Measurements from ENCODE around the gene POLR1F. TPM values are rescaled to one million over a fixed set of nuclear protein-coding genes. Genes with fewer than 3 reads are reported as not detected.

POLR1F gene
- total RNA-seq, 2 donors from 2014 or later: 13.0 to 13.6 TPM

DNA sequence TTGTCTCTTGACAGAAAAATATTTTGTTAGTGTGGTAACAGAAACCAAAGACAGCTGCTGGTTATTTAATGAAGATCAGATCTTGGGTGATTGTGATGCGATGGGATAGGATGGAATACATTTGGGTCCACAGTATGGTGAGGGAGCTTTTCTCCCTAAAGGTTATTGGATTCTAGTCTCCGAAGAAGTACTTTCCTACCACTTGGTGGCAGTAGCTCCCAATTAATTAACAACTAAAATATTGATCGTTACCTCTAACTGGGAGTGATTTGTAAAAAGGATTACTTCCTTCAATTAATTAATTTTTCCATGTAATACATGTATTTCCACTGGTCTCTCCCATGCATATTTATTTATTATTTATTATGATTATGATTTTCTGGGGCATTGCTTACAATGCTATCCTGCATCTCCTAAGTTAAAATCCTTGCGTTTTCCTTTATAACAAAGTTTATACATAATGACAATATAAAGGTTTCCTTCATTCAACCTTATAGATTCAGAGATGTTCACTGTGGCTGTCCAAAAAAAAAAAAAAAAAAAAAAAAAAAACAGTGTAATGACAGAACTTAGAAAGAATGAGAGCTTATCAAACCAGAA, 39.0 kb upstream of the POLR1F start:
- TF ChIP-seq, protein P1, sequence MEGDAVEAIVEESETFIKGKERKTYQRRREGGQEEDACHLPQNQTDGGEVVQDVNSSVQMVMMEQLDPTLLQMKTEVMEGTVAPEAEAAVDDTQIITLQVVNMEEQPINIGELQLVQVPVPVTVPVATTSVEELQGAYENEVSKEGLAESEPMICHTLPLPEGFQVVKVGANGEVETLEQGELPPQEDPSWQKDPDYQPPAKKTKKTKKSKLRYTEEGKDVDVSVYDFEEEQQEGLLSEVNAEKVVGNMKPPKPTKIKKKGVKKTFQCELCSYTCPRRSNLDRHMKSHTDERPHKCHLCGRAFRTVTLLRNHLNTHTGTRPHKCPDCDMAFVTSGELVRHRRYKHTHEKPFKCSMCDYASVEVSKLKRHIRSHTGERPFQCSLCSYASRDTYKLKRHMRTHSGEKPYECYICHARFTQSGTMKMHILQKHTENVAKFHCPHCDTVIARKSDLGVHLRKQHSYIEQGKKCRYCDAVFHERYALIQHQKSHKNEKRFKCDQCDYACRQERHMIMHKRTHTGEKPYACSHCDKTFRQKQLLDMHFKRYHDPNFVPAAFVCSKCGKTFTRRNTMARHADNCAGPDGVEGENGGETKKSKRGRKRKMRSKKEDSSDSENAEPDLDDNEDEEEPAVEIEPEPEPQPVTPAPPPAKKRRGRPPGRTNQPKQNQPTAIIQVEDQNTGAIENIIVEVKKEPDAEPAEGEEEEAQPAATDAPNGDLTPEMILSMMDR (IDR thresholded peaks at IDR 0.05): peak in 3 of 4 experiments; percentile 27 to 56 (median 51)
- TF ChIP-seq POLR2AphosphoS5 (IDR thresholded peaks at IDR 0.05): no peak
- Histone ChIP-seq H3K27ac (no peak overlapping the region), H3K4me1 (replicated peaks) (no peaks in the 10 kb centered on the region), H3K36me3 (no peaks in the 10 kb centered on the region), H3K9me3 (no peaks in the 10 kb centered on the region), H3K4me3 (no peak overlapping the region), H3K27me3 (replicated peaks; ENCODE audit: insufficient read depth) (no peaks in the 10 kb centered on the region)
- WGBS: 28% methylated on average over 4 of the region's 4 CpGs
- DNase-seq (ENCODE audit: low spot score): no peak
- intact Hi-C loops (cut with DNase I): loop anchor here (5.0 kb wide), 1 partner anchor 849 kb away; no protein-coding TSS in a partner anchor

DNA sequence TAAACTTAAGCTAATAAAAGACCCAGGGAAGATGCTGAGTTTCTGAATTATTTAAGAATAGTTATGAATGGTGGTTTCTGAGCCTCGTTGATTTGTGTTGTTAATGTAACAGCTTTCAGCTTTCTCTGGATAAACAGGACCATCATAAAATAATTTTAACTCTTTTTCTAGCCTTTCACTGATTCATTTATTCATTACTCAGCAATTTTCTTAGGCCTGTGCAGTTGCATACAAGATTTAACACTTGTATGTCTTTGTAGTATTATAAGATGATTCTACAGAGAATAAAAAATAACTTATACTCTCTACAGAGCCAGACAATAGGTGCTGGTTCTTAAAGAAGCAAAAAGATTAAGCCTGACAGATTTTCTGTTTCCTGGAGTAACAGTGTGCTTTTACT, 35.2 kb upstream of the POLR1F start:
- H3K27me3 ChIP-seq (replicated peaks; ENCODE audit: insufficient read depth): no peaks in the 10 kb centered on the region
- TF ChIP-seq POLR2A (IDR thresholded peaks at IDR 0.05): no peak
- TF ChIP-seq, protein P1 (IDR thresholded peaks at IDR 0.05): no peak
- no peak for TF ChIP-seq POLR2AphosphoS5 (IDR thresholded peaks at IDR 0.05)
- no peaks in the 10 kb centered on the region for H3K4me1 ChIP-seq (replicated peaks)
- 26% methylated on average over 1 of the region's 1 CpG for WGBS
- no peak for DNase-seq (ENCODE audit: low spot score)
- H3K27ac ChIP-seq: no peak overlapping the region
- H3K9me3 ChIP-seq: no peaks in the 10 kb centered on the region
- no peak overlapping the region for H3K4me3 ChIP-seq
- H3K36me3 ChIP-seq: no peaks in the 10 kb centered on the region
- intact Hi-C loops (cut with DNase I): loop anchor here (2.0 kb wide), 1 partner anchor 429 kb away; no protein-coding TSS in a partner anchor

DNA sequence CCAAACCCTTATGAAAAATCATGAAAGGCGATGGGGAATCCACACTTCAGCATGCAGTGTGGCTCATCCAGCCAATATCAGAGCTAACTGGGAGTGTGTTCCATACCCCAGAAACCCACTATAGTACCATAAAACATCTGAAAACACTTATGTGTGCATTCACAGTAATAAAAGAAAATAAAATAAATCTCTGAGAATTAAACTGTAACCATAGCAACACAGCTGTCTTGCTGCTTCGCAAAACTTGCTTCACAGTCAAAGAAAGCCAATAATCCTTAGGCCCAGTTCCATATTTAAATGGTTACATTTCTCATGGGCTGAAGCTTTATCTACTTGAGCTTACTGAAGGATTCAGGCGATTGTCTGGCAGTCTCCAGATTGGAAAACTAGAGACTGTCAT, 19.9 kb upstream of the POLR1F start:
- no peaks in the 10 kb centered on the region for H3K4me1 ChIP-seq (replicated peaks)
- no peaks in the 10 kb centered on the region for H3K27me3 ChIP-seq (replicated peaks; ENCODE audit: insufficient read depth)
- H3K36me3 ChIP-seq: no peaks in the 10 kb centered on the region
- intact Hi-C loops (cut with DNase I): no loop called here
- 81% methylated on average over 3 of the region's 3 CpGs for WGBS
- H3K4me3 ChIP-seq: no peak overlapping the region
- DNase-seq (ENCODE audit: low spot score): no peak
- TF ChIP-seq, protein P1 (IDR thresholded peaks at IDR 0.05): no peak
- TF ChIP-seq POLR2A (IDR thresholded peaks at IDR 0.05) (no peak), POLR2AphosphoS5 (IDR thresholded peaks at IDR 0.05) (no peak)
- no peaks in the 10 kb centered on the region for H3K9me3 ChIP-seq
- no peak overlapping the region for H3K27ac ChIP-seq

DNA sequence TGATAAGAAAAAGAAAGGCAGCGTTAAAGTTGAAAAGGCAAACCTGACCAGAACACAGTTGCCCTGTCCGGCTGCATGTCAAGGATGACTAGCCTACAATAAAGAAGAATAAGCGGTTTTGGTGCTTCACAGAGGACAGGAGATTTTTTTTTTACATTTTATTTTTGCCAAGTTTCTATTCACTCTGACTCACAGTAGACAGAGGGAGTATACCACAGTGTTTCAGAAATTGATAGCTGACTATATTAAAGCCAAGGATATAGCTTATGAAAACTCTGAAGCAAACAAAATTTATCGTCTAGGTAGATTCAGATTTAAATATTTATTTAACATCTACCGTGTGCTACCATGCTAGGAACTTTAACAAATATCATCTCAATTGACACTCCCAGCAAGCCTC, 16.9 kb upstream of the POLR1F start:
- intact Hi-C loops (cut with DNase I): no loop called here
- H3K9me3 ChIP-seq: no peaks in the 10 kb centered on the region

More for the DNA sequence above, 16.9 kb upstream of the POLR1F start:
- Histone ChIP-seq H3K27me3 (replicated peaks; ENCODE audit: insufficient read depth) (no peaks in the 10 kb centered on the region), H3K4me1 (replicated peaks) (no peaks in the 10 kb centered on the region), H3K36me3 (no peaks in the 10 kb centered on the region), H3K27ac (no peak overlapping the region), H3K4me3 (no peak overlapping the region)
- DNase-seq (ENCODE audit: low spot score): no peak
- TF ChIP-seq POLR2AphosphoS5 (IDR thresholded peaks at IDR 0.05) (no peak), POLR2A (IDR thresholded peaks at IDR 0.05) (no peak)
- TF ChIP-seq, protein P1 (IDR thresholded peaks at IDR 0.05): no peak
- 72% methylated on average over 5 of the region's 5 CpGs for WGBS
